Epithelial cell of esophagus (primary cell): ENCODE results near the gene SLC37A2.
A peak's percentile ranks its signal among the peaks of the same experiment; 100 is the strongest.
"Not testable (repeated sequence)": the region's sequence is repeated elsewhere in the genome, so short reads cannot be mapped to it uniquely, and the experiment has no call there.

Experiments
- DNase-seq: peaks from one replicate; pipeline ENCODE4 v3.0.0; 2010; ENCODE audit warnings: low read depth
- H3K4me3 ChIP-seq: 2 replicates; pipeline ENCODE4 v1.5.1; 2011; ENCODE audit warnings: mild to moderate bottlenecking, low read length, control low read depth
- TF ChIP-seq, protein P1 (sequence below): IDR thresholded peaks from 2 replicates; pipeline ENCODE4 v1.5.1; 2011; ENCODE audit warnings: low read depth, mild to moderate bottlenecking, low read length, control low read depth, inconsistent platforms; ENCODE audit not compliant: insufficient read depth; ENCODE audit errors: missing control alignments

Gene SLC37A2

GRCh38 chr11:125062931-125063428 lies at the start of gene SLC37A2:
TSS of gene SLC37A2 (plus strand) at chr11:125063305. CDS start at chr11:125063368, 63 bp downstream.
- peak within 1 kb of the TSS; percentile 55 for H3K4me3 ChIP-seq
- TF ChIP-seq, protein P1, sequence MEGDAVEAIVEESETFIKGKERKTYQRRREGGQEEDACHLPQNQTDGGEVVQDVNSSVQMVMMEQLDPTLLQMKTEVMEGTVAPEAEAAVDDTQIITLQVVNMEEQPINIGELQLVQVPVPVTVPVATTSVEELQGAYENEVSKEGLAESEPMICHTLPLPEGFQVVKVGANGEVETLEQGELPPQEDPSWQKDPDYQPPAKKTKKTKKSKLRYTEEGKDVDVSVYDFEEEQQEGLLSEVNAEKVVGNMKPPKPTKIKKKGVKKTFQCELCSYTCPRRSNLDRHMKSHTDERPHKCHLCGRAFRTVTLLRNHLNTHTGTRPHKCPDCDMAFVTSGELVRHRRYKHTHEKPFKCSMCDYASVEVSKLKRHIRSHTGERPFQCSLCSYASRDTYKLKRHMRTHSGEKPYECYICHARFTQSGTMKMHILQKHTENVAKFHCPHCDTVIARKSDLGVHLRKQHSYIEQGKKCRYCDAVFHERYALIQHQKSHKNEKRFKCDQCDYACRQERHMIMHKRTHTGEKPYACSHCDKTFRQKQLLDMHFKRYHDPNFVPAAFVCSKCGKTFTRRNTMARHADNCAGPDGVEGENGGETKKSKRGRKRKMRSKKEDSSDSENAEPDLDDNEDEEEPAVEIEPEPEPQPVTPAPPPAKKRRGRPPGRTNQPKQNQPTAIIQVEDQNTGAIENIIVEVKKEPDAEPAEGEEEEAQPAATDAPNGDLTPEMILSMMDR = no peak
- peak; percentile 74 for DNase-seq

DNA sequence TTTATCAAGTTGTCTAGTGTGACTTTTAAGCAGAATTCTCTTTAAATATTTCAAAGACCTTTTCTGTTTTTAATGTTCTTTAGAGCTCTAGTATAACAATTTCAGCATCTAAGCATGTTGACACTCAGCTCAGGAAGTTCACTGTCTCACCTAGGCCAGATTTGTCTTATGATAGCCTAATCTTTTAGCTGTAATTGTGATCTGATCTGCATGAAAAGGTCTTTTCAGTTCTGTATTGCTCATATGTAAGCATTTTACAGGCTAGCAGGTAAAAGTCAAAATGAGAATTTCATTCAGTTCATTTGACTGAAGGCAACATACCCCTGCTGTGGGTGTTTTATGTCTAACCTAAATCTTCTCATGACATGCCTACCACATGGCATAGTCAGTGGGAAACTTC lies 46.7 kb upstream of the SLC37A2 start:
- no peak for DNase-seq
- TF ChIP-seq, protein P1 = no peak
- H3K4me3 ChIP-seq = no peak overlapping the region

DNA sequence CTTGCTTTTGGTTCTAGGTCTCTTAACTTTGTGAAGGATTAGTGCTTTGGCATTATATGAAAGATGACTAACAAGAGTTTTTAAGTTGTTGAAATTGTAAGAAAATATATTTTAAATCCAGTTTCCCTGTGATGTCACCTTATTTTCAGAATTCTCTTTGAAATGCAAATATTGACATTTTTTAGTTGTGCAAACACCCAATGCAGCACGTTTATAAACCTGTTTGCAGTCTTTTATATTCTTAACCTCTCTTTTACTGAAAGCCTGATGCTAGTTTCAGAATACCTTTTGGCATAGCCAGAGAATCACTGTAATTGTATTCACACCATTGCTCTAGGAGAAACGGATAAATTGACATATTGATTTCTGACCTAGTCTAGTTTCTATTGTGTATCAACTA lies 42.8 kb upstream of the SLC37A2 start:
- TF ChIP-seq, protein P1 = no peak
- no peak overlapping the region for H3K4me3 ChIP-seq
- DNase-seq = no peak

- no peak for DNase-seq
- H3K4me3 ChIP-seq = no peak overlapping the region
- TF ChIP-seq, protein P1 = no peak
Measured at GRCh38 chr11:125022551-125022950, 40.6 kb upstream of the SLC37A2 start.

DNA sequence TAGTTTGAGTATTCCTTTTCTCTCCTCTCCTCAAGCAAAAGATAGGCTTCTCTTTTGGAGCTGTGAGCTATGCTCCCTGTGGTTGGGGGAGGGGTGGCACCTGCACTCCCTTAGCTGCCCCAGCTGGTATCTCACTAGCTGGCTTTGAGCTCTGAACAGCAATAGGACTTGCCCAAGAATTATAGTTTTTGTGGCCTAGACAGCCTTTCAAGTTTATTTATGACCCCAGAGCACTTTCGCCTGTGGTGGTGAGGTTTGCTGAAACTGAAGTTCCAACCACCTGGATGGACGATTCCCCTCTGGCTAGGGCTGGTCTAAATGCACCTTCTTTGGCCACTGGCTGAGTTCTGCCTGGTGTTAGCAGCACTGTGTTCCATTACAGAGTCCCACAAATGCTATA lies 37.1 kb upstream of the SLC37A2 start:
- TF ChIP-seq, protein P1 = no peak
- no peak overlapping the region for H3K4me3 ChIP-seq
- DNase-seq = no peak

- not testable (repeated sequence) for H3K4me3 ChIP-seq
- peak; percentile 68 for DNase-seq
Measured at GRCh38 chr11:125029431-125029830, 33.7 kb upstream of the SLC37A2 start.

GRCh38 chr11:125036933-125037332 lies 26.2 kb upstream of the SLC37A2 start:
- no peak overlapping the region for H3K4me3 ChIP-seq
- DNase-seq = peak; percentile 70
- TF ChIP-seq, protein P1 = no peak
